GM19351 (cell line): ENCODE data around the gene FAM124A.

Experiments
- ATAC-seq: cut with Tn5 transposase; IDR thresholded peaks from one replicate; pipeline ENCODE4 v1.9.1; 2021; ENCODE audit warnings: mild to moderate bottlenecking, moderate library complexity; ENCODE audit not compliant: unreplicated experiment

Gene FAM124A

DNA sequence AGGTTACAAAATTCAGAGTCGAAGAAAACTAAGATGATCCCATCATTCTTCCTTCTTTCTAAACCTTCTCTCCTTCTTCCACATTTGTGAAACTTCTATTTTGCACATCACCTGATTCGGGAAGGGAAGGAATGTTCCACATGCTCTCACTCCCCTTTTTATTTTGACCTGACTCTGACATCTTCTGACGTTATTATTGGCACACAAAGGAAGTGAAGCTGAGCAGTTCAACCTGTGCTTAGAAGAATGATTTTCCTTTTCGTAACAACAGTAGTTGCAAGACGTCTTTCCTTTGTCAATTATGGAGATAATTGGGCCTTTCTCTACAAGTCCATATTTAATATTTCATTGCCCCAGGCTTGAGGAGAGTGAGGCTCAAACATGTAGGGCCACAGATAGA, 18.0 kb downstream of the FAM124A start:
- ATAC-seq: no peak

DNA sequence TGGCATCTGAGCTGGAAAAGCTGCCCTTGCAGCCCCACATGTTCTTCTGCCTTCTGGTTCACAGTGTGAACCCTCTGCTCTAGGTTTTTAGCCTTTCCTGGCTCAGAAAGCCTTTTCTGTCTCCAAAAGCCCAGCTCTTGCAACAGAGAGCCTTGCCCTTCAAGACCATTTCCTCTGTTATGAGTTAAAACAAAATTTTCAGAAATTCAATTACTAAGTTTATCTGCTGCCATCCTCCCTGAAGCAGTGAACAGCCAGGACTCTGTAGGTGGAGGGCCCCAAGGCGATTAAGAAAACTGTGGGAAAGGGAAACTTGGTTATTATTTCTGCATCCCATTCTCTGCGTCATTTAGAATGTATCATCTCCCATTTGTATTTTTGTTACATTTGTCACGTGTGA, 18.8 kb downstream of the FAM124A start:
- no peak for ATAC-seq

- no peak for ATAC-seq
Measured at GRCh38 chr13:51241720-51242119, 19.5 kb downstream of the FAM124A start.

GRCh38 chr13:51243227-51243626, 21.0 kb downstream of the FAM124A start:
- no peak for ATAC-seq

DNA sequence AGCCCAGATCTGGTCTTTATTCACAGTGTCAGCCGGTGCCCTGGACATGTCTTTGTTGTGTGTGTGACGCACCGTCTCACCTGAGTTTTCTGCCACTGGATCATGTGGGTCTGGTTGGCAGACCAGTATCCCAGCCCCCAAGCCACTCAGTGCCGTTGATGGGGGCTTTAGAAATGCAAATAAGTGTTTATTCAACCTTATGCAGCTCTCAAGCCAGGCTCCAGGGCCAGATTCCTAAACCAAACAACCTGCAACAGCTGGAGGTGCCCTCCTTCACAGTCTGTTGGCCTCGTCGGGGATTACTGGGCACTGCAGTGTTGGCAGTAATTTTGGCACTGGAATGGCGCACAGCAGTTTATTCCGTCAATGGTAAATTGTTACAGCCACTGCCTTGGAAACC, 21.6 kb downstream of the FAM124A start:
- ATAC-seq: no peak

- ATAC-seq: no peak
Measured at GRCh38 chr13:51244637-51245405, 22.6 kb downstream of the FAM124A start.

DNA sequence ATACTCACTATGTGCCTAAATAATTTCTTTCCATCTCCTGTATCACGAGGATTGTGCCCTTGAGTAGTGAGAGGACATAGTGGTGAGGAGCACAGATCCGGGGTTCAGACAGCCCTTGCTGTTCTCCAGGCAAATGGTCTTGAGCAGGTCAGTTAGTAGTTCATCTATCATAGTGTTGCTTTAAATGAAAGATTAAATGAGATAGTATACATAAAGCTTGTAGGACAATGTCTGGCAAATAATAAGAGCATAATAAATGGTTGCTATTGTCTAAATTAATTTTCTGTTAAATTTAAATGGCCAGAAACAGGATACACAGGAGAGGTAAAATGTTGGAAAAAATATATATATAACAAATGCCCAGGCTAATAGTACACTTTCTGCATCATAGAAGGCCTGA, 23.4 kb downstream of the FAM124A start:
- no peak for ATAC-seq

DNA sequence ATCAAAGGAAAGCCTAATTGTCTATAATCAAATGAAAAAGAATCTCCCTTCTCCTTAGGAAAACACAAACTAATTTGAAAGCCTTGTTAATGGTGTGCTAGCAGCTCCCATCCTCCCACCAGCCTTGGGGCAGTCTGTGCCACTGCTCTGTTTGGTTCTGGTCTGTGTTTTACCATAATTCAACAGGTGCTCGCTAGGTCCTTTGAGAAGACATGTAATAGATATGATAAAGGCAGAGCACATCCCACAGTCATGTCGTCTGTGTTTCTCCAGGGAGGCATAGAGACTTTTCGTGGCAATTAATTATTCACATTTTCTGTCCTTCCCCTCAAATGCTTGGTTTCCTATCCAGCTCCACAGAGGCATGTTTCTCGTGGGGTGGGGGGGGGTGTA, 23.8 kb downstream of the FAM124A start:
- no peak for ATAC-seq

- ATAC-seq: no peak
Measured at GRCh38 chr13:51246418-51247277, 24.4 kb downstream of the FAM124A start.

DNA sequence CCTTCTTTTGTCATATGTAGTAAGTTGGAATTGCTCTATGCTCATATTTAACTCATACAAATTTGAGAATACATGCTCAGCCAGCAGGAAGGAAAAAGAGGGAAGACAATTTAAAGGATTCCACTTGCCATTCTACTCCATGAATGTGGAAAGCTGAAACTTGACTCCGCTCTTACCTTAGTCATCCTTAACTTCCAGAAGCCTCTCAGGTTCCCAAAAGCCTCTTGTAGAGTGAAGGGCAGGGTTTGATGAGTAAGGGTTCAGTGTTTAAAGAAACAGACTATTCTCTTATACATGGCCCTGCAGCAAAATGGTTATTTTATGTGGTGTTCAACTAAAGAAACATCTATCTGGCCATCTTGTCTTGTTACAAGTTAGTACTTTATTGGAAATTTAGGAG, 27.1 kb downstream of the FAM124A start:
- no peak for ATAC-seq

DNA sequence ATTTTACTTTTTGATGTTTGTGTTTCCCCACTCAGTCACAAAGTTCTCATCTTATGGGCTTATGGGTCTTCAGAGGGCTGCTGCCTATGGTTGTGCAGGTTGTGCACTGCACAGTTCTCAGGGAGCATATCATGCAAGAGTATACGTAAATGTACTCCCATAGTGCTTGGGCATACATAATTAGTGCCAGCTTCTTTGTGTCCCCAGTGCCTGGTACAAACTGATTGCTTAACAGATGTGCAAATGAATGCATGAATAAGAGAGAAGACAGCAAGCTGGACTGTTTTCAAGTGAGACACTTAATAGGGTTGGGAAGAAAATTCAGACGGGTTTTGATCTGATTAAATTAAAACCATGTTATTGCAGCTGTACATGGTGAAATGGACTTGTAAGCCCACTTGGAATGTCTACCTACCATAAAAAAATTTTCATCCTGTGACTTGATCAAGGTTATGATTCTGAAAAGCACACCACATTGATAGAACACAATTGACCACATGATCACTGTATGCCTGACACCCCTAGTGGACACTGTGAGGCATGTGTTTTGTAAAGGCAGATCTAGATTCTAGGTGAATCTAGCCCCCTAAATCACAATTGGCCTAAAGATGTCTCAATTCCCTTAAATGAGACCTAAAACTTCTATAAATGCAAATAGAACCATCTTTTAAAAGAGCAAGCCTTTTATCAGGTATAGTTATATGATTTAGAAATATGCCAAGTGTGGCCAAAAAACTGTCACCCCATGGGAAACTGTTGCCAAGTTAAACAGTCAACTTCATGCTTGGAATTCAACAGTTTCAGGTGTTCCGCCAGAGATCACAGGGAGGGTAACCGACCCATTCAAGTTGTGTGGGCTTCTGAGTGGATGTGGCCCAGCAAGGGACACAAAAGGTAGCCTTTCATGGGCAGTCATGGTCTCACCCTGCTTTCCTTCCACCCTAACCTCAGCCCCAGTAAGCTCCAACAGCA, 27.9 kb downstream of the FAM124A start:
- ATAC-seq: no peak

DNA sequence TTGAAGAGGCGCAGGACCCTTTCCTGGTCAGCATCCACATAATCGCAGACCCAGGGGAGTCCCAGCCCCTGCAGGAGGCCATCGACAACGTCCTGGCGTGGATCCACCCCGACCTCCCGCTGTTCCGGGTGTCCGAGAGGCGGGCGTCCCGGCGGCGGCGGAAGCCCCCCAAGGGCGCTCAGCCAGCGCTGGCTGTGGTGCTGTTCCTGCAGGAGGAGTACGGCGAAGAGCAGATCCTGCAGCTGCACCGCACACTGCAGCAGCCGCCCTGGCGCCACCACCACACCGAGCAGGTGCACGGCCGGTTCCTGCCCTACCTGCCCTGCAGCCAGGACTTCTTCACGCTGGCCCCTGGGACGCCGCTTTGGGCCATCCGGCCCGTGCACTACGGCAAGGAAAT, 29.3 kb downstream of the FAM124A start:
- ATAC-seq: no peak

DNA sequence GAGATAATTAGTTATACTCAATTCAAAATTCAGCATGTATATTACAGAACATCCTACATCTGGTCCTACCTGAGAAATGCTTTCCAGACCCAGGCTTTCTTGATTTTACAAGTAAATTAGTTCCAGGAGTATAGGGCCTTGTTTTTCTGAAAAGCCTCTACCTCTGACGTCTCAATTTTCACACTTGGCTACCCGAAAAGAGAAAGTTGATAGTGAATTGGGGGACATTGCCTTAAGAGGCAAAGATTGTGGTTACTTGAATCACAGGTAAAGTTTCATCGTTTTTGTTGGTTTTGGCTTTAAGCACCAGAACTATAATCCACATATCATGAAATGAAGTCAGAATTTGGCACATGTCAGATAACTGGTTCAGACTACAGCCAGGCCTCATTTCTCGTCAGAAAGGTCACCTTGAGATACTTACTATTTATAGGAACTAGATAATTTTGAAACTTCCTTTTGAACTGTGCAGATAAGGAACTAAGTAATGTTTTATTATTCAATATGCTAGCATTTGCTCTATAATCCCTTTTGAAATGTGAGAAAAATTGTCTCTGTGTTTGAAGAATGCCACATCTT, 30.8 kb downstream of the FAM124A start:
- peak; percentile 64 for ATAC-seq

DNA sequence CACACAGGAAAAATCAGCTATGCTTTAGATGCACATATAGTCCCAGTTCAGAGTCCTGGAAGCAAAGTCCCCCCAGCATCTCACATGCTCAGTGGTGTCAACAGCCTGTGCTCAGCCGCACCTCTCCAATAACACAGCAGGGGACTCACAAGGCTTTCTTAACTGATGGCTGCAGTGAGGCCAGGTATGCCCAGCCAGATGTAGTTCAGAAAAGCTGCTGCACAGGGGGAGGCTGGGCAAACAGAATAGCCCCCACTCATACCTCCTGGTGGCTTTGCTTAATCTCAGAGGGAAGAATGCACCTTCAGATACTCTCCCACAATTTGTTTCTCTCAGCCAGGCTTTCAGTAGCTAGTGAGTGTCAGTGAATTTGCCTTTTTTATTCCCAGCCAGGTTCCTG, 33.4 kb downstream of the FAM124A start:
- ATAC-seq: no peak

- ATAC-seq: no peak
Measured at GRCh38 chr13:51257187-51257586, 35.0 kb downstream of the FAM124A start.

DNA sequence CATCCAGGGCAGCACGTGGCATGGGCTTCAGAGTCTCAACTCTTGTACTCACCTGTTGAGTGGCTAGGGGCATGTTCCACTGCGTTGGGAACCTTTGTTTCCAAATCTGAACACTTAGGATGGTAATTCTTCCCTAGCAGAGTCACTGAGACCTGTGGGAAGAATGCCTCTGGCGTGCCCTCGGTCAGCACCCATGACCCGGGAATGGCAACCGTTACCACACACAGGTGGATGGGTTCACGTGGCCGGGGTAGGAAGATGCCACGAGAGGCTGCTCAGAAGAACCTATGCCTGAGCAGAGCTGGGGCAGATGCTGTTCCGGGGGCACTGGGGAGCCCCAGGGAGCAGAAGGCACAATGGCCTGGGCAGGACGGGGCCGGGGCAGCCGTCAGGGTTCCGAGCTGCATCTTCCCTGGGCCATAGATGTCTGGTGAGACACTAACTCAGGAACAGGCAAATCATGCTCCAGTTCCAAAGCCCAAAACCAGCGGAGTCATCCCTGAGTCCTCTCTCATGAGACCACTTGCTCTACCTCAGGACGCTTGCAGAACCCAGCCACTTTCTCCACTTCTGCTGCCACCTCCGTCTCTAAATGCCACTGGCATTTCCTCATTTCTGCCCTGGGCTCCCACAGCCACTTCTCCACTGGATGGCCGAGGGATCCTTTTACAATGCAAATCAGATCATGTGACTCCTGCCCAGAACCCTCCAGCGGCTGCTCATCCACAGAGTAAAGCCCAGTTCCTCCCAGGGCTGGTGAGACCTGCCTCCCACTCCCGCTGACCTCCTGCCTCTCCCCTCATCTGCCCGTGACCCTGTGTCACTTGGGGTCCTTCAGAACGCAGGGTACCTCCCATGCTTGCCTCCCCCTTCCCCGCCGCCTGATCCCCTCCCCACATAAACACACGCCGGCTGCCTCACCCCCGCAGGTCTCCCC, 36.7 kb downstream of the FAM124A start:
- no peak for ATAC-seq

DNA sequence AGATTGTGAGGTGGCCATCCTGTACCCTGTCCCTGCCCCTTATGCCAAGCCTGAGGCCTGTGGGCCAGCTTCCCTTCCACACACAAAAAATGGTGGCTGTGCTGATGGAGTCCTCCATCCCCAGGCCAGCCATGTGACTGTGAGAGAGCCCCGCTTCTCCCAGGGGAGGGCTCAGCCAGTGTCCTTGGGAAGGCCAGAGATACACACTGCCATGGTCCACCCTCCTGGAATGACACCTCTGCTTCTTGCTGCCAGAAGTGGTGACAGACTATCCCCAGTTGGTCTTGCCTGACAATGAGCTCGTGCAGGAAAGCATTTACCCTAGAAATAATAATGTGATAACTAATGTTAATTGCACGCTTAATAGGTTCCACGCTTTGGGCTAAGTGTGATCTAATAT, 38.0 kb downstream of the FAM124A start:
- ATAC-seq: no peak

DNA sequence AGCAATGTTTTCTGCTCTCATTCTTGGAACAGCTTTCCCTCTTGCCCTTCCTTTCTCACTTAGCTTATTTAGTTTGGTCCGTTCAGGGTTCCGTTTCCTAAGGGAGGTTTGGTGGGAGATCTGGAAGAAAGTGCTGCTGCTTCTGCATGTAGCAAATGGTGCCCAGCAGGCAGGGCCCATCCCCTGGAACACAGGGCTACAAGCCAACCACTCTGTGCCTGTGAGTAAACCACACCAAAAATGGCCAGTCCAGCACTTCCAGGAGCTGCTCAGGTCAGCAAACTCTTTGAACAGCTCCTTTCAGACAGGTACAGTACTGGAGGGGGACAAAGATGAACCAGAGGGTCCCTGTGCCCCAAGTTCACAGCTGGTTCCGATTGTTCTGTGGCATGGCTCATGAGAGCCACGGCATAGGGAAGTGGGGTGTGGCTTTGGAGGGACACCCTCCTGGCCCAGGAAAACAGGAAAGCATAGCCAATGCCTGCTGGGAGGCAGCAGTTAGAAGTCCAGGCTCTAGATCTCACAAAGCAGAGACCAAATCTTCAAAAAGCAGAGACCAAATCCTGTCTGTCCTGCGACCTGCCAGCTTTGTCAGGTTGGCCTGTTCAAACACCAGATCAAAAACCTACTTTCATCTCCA, 39.5 kb downstream of the FAM124A start:
- no peak for ATAC-seq
